HG03066 (cell line): ENCODE data around the gene TIFAB.

ENCODE experiments used
- ATAC-seq: cut with Tn5 transposase; IDR thresholded peaks from one replicate; pipeline ENCODE4 v1.9.1; 2021; ENCODE audit warnings: low read depth; ENCODE audit not compliant: unreplicated experiment

Gene TIFAB

GRCh38 chr5:135460246-135461033, 8.3 kb upstream of the TIFAB start:
- ATAC-seq, result no peak

DNA sequence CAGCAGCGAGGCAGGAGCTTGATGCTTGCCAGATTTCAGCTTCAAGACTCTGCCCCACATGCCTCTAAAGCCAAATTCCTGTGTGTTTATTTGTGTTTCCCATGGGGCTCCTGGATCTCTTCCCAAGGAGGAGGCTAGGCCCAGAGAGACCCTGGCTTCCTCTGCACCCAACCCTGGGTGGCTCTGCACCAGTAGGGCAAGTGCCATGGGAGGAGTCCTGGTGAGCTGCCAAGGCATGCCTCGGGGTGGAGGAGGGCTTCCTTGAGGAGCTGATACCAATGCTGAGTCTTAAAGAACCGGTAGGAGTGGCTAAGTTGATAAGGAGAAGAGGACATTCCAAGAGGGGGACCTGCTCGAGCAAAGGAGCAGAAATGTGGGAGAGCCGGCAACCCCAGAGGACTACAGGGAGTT, 6.8 kb upstream of the TIFAB start:
- ATAC-seq, result no peak

DNA sequence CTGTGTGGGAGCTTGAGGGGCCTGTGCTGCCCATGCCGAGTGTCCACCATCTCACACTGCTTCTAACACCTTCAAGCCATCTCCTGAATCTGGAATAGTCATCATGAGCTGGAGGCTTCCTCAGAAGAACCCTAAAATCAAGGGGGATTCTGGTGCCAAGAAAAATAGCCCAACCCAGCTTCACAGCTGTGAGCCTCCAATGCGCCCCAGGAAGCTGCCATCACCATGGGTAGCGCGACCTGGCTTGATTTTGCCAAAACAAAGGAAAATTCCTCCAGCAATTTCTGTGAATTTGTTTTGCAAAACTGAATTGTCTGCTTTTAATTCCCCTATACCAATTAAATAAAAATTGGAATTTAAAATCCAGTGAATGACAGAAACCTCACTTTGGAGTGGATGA, 6.2 kb upstream of the TIFAB start:
- ATAC-seq, result no peak

DNA sequence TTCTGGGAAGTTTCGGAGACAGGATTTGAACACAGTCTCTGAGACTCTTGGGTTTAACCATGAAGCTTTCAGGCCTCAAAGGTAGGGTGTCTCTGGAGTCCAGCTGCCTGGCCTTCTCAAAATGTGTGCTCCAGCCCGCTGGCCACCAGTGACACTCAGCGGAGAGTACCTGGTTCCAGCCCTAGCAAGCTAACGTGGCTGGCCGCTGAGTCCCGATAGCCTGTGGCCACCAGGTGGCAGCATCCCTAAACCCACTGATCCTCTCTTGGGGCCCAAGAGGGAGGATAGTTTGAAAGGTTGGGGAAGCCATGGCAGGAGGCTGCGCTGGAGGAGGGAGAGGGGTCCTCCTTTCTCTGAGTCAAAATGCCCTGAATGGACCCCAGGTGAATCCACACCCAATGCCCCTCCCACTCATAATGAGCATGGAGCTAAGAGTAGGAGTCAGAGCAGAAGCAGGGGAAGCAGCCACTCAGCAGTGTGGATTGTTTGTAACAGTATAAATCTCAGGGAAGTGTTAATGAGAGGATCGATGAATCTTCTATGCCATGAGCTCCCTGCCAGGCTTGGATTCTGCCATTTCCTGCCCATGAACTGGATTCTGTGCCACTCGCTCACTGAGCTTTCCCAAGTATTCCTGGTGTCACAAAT, 5.4 kb upstream of the TIFAB start:
- peak; percentile 57 for ATAC-seq

DNA sequence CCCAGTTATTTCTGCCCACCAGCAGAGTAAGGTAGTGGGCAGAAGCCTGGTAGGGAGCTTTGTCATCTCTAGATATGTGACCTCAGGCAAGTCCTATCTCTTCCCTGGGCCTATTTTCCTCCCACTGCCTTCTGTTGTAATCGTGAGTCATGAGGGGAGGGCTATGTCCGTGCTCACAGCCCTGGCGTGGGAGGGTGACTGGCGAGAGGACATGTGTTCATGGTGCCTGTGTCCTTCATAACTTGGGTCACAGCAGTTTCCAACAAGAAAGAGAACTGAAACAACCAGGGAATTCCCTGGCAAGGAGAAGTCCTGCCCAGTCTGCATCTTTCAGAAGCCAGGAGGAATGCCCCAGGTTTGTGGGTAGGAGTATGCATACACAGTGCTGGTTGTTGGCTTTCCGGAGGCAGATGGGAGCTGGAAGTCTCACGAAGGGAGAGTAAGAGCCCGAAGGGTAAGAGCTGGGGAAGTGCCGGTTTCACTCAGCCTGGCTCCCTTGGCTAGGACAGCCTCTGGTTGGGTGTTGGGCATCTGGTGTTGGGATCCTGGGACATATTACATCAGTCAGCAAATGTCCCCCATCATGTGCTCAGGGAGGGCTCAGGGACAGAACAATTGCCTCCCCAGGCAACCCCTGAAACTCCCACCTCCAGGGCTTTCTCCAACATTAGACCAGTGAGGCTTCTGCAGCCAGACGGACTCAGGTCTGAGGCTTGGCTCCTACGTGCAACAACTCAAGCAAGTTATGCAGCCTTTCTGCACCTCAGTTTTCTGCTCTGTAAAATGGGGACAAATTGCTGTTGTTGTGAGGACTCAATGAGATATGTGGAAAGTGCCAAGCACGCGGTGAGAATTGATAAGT, 4.3 kb upstream of the TIFAB start:
- ATAC-seq, result peak; percentile 53

DNA sequence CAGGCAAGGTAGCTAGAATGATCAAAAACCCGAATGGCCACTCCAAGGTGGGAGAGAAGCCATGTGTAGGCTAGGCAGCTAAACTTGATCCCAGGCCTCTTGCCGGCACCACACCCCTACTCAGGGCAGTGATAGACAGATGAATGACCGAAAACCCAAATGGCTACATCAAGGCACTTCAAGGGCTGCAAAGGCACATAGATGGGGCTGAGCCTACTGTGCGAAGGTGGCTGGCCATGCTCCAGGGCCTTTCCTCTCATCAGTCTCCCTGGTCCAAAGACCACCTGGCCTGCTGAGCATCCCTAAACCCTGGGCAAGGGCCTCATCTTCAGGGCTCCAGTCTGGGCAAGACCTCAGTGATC, 3.7 kb upstream of the TIFAB start:
- no peak for ATAC-seq

DNA sequence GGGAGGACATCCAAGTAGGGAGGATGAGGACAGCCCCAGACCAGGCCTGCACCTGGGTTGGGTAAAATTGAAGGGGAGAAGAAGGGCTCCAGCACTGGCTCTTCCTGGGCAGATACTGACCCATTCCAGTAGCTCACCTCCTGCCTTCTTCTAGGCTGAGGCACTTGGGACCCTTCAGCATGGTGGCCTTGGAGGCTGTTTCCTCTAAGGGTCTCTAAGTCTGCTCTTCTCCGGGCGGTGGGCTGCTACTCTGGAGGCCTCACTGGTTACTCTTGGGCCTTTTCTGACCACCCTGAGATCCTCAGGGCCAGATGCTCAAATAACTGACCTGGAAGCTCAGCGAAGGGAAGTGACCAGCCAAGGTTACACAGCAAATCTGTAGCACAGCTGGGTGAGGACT, 2.8 kb upstream of the TIFAB start:
- ATAC-seq, result no peak

DNA sequence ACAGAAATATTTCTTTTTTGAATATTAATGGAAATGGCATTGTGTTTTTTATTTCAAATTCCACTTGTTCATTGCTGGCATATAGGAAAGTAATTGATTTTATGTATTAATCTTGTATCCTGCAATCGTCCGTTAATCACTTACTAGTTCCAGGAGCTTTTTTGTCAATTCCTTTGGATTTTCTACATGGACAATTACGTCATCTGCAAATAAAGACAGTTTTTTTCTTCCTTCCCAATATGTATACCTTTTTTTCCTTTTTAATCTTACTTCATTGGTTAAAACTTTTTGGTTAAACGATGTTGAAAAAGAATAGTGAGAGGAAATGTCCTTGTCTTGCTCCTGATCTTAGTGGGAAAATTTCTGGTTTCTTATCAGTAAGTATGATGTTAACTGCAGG, 1.5 kb upstream of the TIFAB start:
- ATAC-seq, result no peak

DNA sequence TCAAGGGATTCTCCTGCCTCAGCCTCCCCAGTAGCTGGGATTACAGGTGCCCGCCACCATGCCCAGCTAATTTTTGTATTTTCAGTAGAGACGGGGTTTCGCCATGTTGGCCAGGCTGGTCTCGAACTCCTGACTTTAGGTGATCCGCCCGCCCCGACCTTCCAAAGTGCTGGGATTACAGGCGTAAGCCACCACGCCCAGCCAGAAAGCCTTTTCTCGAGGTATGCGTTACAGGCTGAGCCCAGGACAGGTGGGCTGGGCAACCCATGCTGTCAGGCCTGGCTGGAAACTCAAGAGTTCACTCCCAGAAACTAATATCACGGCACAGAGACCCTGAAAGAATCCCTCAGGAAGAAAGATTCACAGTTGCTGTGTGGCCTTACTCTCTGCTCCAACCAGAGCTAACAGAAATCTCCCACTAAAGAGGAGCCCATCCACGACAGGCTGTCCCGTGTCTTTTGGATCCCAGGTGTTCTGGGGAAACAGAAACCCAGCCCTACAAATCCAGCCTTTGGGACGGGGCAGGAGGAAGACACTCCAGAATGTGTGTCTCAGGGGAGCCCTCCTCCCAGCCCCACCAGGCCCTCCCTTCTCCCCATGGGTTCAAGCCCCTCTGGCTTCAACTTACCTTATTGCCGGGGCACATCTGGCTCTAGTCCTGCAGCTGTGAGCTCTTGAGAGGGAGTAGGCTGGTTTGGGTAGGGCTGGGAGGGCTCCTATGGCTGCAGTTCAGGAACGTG, 400 bp downstream of the TIFAB start:
- ATAC-seq, result no peak

- ATAC-seq, result no peak
Measured at GRCh38 chr5:135450952-135451351, 1.2 kb downstream of the TIFAB start.

DNA sequence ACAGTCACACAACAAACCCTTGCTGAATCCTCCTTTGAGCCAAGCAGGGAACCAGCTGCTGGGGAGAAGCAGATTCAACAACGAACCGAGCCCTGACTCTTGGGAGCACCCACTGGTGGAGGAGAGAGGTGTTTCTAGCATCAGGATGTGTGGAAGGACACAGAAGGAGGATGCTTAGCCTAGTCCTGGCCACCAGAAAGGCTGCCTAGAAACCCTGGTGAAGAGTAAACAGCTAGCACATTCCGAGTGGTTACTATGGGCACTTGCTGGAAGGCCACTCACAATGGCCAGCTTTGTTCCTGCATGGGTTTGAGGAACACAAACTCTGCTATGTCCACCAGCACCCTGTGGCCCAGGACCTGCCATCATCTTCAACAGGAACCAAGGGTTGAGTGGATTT, 1.8 kb downstream of the TIFAB start:
- ATAC-seq, result no peak

GRCh38 chr5:135449644-135450043, 2.5 kb downstream of the TIFAB start:
- ATAC-seq, result no peak

- ATAC-seq, result no peak
Measured at GRCh38 chr5:135448791-135449507, 3.2 kb downstream of the TIFAB start.

DNA sequence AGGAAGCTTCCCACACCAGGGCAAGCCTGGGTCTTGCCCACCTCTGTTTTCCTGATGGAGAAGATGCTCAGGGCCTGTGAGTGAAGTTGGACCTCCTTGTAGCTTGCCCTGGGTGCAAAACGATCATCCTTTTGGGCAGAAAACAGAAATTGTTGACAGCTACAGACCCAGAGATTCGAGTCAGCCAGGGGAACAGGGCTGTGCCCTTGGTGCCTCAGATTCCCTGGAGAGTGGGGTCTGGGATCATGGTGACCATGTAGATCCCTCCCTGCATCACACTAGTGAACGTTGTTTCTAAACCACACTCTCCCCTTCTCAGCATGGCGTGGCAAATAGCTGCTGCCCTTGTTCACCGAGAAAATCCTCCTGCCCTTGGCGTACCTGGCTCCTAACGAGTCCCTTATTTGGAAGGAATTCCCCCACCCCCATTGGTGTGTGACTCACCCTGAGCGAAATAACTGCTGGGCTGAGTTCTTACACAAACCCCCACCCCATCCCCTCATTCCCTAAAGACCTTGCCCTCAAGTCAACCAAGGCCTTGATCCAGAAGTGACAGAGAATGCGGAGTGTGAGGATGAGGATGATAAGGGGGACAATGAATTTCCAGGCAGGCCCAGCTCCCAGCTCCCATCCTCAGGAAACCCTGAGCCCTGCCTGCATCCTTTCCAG, 3.9 kb downstream of the TIFAB start:
- ATAC-seq, result no peak

GRCh38 chr5:135447298-135447929, 4.7 kb downstream of the TIFAB start, which contains the start of gene DCANP1:
DCANP1 (minus strand) TSS chr5:135447348; CDS start chr5:135447108, 240 bp downstream.
- ATAC-seq, result no peak

DNA sequence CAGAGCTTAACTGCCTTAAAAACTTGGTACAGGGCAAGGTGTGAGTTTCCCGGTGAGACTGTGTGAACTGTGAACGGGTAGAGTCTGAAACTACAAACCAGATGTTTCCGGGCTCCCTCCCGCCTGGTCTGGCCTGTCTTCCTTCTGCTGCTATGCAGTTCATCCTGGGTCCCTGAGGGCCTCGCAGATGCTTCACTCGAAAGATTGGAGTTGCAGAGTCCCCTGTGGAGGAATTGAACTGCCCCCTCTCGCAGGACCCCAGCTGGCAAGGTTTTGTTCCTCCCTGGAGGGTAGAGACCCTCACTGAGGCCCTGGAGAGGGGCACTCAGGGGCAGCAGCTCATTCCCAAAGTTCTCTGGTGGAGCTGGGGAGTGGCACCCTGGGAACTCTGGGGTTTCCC, 5.5 kb downstream of the TIFAB start:
- ATAC-seq, result no peak

GRCh38 chr5:135446206-135446605, 5.9 kb downstream of the TIFAB start:
- ATAC-seq, result no peak

DNA sequence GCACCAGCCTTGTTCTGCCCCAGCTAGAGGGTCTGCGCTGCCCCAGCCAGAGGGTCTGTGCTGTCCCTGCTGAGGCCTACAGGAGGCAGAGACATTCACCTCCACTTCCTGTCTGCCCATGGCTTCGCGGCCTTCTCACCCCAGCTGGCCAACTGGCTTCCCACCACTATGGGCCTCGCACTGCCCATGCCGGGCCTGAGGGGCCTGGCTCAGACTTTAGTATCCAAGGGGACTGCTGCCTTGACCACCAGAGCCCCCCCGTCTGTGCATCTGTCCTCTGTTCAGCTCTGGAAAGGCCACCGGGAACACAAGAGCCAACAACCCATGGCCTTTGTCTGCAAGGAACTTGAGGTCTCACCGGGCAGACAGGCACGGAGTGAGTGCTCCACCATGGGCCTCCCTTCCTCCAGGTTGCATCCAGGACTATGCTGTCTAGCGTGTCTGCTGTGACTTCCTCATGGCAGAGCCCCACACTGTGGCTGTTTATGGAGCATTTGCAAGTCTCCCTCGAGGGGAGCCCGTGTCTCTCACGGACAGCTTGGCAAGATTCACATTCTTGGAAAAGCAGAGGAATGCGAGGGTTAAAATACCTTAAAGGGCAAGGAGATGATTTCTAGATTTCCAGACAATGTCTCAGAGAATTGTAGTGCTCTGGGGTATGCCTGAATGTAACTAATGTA, 6.7 kb downstream of the TIFAB start:
- ATAC-seq, result no peak
